ENCODE data around the gene MICAL2. TPM values are rescaled to one million over a fixed set of nuclear protein-coding genes. Genes with fewer than 3 reads are reported as not detected.

Gene MICAL2
- total RNA-seq, 2 donors from 2014 or later: 194 TPM

- H3K4me1 ChIP-seq: peaks cover 9% of the 10 kb centered on the region
- no peak for TF ChIP-seq CTCF (IDR thresholded peaks at IDR 0.05)
- H3K9ac ChIP-seq (ENCODE audit: low read depth in 2 of 2, low read length in 2 of 2): no peak overlapping the region
Observed at GRCh38 chr11:12232817-12233601, 122.6 kb downstream of the MICAL2 start.

DNA sequence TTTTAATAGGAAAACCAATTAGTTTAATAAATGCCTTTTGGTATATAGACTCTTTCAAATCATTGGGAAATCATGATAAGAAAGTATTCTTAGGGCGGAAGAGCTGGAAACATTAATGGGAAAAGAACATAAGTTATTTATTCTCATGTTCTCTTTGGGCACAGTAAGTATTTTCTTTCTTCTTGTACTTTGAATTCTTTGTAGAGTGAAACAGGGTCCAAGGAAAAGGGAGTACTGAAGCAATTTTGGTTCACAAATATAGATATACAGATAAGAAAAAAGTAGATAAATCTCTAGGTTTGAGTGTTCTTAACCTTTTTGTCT is 123.2 kb downstream of the MICAL2 start:
- TF ChIP-seq CTCF (IDR thresholded peaks at IDR 0.05): no peak
- Histone ChIP-seq H3K4me3 (no peak overlapping the region), H3K27ac (no peak overlapping the region), H3K9ac (ENCODE audit: low read depth in 2 of 2, low read length in 2 of 2) (no peak overlapping the region), H3K36me3 (peaks cover 6% of the 10 kb centered on the region), H3K27me3 (no peaks in the 10 kb centered on the region), H3K9me3 (no peaks in the 10 kb centered on the region), H3K4me1 (peaks cover 9% of the 10 kb centered on the region)
- intact Hi-C loops (cut with DNase I): no loop called here
- DNase-seq: no peak

More at GRCh38 chr11:12232817-12233601, 122.6 kb downstream of the MICAL2 start:
- H3K4me3 ChIP-seq: no peak overlapping the region
- no peak overlapping the region for H3K27ac ChIP-seq
- H3K9me3 ChIP-seq: no peaks in the 10 kb centered on the region
- intact Hi-C loops (cut with DNase I): no loop called here
- H3K36me3 ChIP-seq: peaks cover 6% of the 10 kb centered on the region
- H3K27me3 ChIP-seq: no peaks in the 10 kb centered on the region
- no peak for DNase-seq

DNA sequence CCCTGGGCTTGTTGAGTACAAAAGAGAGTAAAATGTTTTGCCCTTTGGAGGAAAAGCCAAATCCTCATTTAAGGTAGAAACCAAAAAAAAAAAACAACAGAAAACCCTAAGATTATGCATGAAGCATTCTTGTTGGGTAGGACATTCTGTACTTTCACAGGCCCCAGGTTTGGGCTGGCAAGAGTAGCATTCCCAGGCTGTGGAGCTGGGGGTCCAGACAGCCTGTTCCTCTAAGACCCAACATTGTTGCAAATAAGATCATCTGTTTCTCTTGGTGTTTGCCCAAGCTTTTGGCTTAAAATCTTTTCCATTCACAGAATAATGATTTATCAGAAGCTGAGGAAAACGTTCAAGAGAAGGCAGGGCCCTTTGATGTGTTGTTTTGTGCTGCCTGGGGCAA is 123.8 kb downstream of the MICAL2 start:
- no peak for TF ChIP-seq CTCF (IDR thresholded peaks at IDR 0.05)
- DNase-seq: no peak
- H3K27ac ChIP-seq: no peak overlapping the region
- no peaks in the 10 kb centered on the region for H3K9me3 ChIP-seq
- H3K4me3 ChIP-seq: no peak overlapping the region
- H3K27me3 ChIP-seq: no peaks in the 10 kb centered on the region
- H3K9ac ChIP-seq (ENCODE audit: low read depth in 2 of 2, low read length in 2 of 2): no peak overlapping the region
- intact Hi-C loops (cut with DNase I): no loop called here
- H3K36me3 ChIP-seq: peaks cover 6% of the 10 kb centered on the region
- H3K4me1 ChIP-seq: peaks cover 9% of the 10 kb centered on the region

- Histone ChIP-seq H3K9ac (ENCODE audit: low read depth in 2 of 2, low read length in 2 of 2) (no peak overlapping the region), H3K27me3 (no peaks in the 10 kb centered on the region), H3K4me3 (no peak overlapping the region), H3K36me3 (peaks cover 6% of the 10 kb centered on the region), H3K27ac (no peak overlapping the region), H3K4me1 (peaks cover 5% of the 10 kb centered on the region), H3K9me3 (no peaks in the 10 kb centered on the region)
- no peak for DNase-seq
- TF ChIP-seq CTCF (IDR thresholded peaks at IDR 0.05): no peak
- intact Hi-C loops (cut with DNase I): no loop called here
Observed at GRCh38 chr11:12235080-12235479, 124.7 kb downstream of the MICAL2 start.

DNA sequence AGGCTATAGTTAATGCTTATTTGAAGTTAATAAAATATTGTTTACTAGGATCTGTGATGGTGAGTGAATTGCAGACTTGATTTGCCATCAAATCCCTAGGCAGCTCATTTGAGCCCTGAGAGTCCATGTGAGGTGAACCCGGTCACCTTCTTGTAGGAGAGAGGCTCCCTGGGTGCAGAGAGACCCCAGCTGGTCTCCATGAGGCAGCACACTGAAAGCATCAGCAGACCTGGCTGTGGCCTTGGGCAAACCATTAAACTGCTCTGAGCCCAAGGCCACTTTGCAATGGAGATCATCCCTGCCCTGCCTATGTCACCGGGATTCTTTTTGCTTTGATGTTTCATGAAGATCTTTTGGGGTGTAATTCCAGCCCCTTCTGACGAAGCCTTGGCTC is 125.2 kb downstream of the MICAL2 start:
- peaks cover 5% of the 10 kb centered on the region for H3K4me1 ChIP-seq
- H3K27me3 ChIP-seq: no peaks in the 10 kb centered on the region
- peaks cover 9% of the 10 kb centered on the region for H3K36me3 ChIP-seq
- H3K9me3 ChIP-seq: no peaks in the 10 kb centered on the region
- H3K27ac ChIP-seq: peak overlapping the region; percentile 39
- intact Hi-C loops (cut with DNase I): no loop called here
- no peak overlapping the region for H3K4me3 ChIP-seq
- no peak for TF ChIP-seq CTCF (IDR thresholded peaks at IDR 0.05)
- no peak for DNase-seq
- peak overlapping the region in 1 of 2 donors; percentile 32 for H3K9ac ChIP-seq (ENCODE audit: low read depth in 2 of 2, low read length in 2 of 2)
